Lower leg skin (tissue), 4 donors: ENCODE data around the gene WNT6. TPM values are rescaled to one million over a fixed set of nuclear protein-coding genes. Genes with fewer than 3 reads are reported as not detected.

Experiments
- DNase-seq, 2 donors: peaks; one replicate each; pipeline ENCODE4 v3.0.0-alpha.2; 2019; ENCODE audit warnings: low spot score in 2 of 2
- H3K4me3 ChIP-seq: fragments of 200-600 bp; sonication (generic); 2 replicates; pipeline ENCODE4 v1.5.1; 2017; ENCODE audit warnings: mild to moderate bottlenecking, low read depth; ENCODE audit not compliant: poor library complexity, severe bottlenecking
- CTCF ChIP-seq, 3 donors: fragments of 450-650 bp; IDR thresholded peaks; one replicate each; pipeline ENCODE4 v1.5.1; 2016; ENCODE audit warnings: antibody characterized with exemption in 3 of 3, mild to moderate bottlenecking in 3 of 3, moderate library complexity in 2 of 3
- POLR2A ChIP-seq, 2 donors: fragments of 450-650 bp; IDR thresholded peaks; one replicate each; pipeline ENCODE4 v1.6.1; 2016 to 2017; ENCODE audit warnings: antibody characterized with exemption in 2 of 2, mild to moderate bottlenecking in 1 of 2, moderate library complexity in 1 of 2
- WGBS, 2 donors: methylation state at CpG; one replicate each; pipeline ENCODE4 v1.1.5; 2018; 5-methylcytosine and 5-hydroxymethylcytosine counted together
- intact Hi-C: fragments of 100-400 bp; cut with DNase I; formaldehyde crosslinking; loops from one replicate; pipeline ENCODE4 v1.15.0; 2023; ENCODE audit warnings: low total_unique reads
- total RNA-seq, 4 donors: library from RNA; depleted of rRNA; stranded (reverse); fragments of >200 nt; gene quantifications; one replicate each; pipeline ENCODE4 v1.1.0, GENCODE V29; 2016

WNT6 gene
- total RNA-seq, 4 donors from 2014 or later: 1.3 to 5.5 (median 3.7) TPM

- intact Hi-C loops: no loop called here
- TF ChIP-seq POLR2A (IDR thresholded peaks at IDR 0.05) (no peak), CTCF (IDR thresholded peaks at IDR 0.05) (no peak)
- WGBS, 2 donors: 88 to 95% methylated on average over 7 of the region's 7 CpGs
- no peak overlapping the region for H3K4me3 ChIP-seq
- peak in 1 of 2 donors; percentile 67 for DNase-seq
Measured at GRCh38 chr2:218824004-218824403, 35.6 kb upstream of the WNT6 start.

- 81 to 84% methylated on average over 10 of the region's 10 CpGs for WGBS, 2 donors
- DNase-seq: no peak
- H3K4me3 ChIP-seq: no peak overlapping the region
- intact Hi-C loops: no loop called here
- TF ChIP-seq POLR2A (IDR thresholded peaks at IDR 0.05): no peak
- TF ChIP-seq CTCF (IDR thresholded peaks at IDR 0.05): no peak
Measured at GRCh38 chr2:218826791-218827190, 32.8 kb upstream of the WNT6 start.

- DNase-seq: peak in 1 of 2 donors; percentile 78
- no peak for TF ChIP-seq CTCF (IDR thresholded peaks at IDR 0.05)
- no peak for TF ChIP-seq POLR2A (IDR thresholded peaks at IDR 0.05)
- 79 to 83% methylated on average over 13 to 14 of the region's 14 CpGs for WGBS, 2 donors
- intact Hi-C loops: no loop called here
- no peak overlapping the region for H3K4me3 ChIP-seq
Measured at GRCh38 chr2:218827701-218828476, 31.7 kb upstream of the WNT6 start.

- no peak overlapping the region for H3K4me3 ChIP-seq
- no peak for TF ChIP-seq CTCF (IDR thresholded peaks at IDR 0.05)
- TF ChIP-seq POLR2A (IDR thresholded peaks at IDR 0.05): no peak
- 74 to 94% methylated on average over 3 to 4 of the region's 4 CpGs for WGBS, 2 donors
- intact Hi-C loops: no loop called here
- no peak for DNase-seq
Measured at GRCh38 chr2:218828477-218828778, 31.2 kb upstream of the WNT6 start.

GRCh38 chr2:218829868-218830451 lies 29.6 kb upstream of the WNT6 start:
- WGBS, 2 donors: 51 to 54% methylated on average over 17 of the region's 17 CpGs
- intact Hi-C loops: no loop called here
- TF ChIP-seq POLR2A (IDR thresholded peaks at IDR 0.05) (no peak), CTCF (IDR thresholded peaks at IDR 0.05) (no peak)
- no peak overlapping the region for H3K4me3 ChIP-seq
- DNase-seq: peak in 1 of 2 donors; percentile 88
